Vagina (tissue), 2 donors: ENCODE measurements around the gene PHLPP1. TPM values are rescaled to one million over a fixed set of nuclear protein-coding genes. Genes with fewer than 3 reads are reported as not detected.

ENCODE experiments used
- DNase-seq, 2 donors: peaks; one replicate each; pipeline ENCODE4 v3.0.0-alpha.2; 2017; ENCODE audit errors: extremely low spot score in 2 of 2
- H3K27ac ChIP-seq: fragments of 200-600 bp; sonication (generic); one replicate; pipeline ENCODE4 v1.5.1; 2019
- H3K27me3 ChIP-seq: fragments of 200-600 bp; sonication (generic); one replicate; pipeline ENCODE4 v1.5.1; 2019
- H3K36me3 ChIP-seq, 2 donors: fragments of 200-600 bp; sonication (generic); one replicate each; pipeline ENCODE4 v1.5.1; 2017 to 2019
- H3K4me1 ChIP-seq: fragments of 200-600 bp; sonication (generic); one replicate; pipeline ENCODE4 v1.5.1; 2019
- H3K4me3 ChIP-seq, 2 donors: fragments of 200-600 bp; sonication (generic); 1 replicate in 1 of 2; 2 replicates in 1 of 2; pipeline ENCODE4 v1.5.1; 2016 to 2019
- H3K9me3 ChIP-seq: fragments of 200-600 bp; sonication (generic); one replicate; pipeline ENCODE4 v1.5.1; 2019
- CTCF ChIP-seq, 3 experiments: fragments of 450-650 bp in 2 of 3; fragments of 200-600 bp in 1 of 3; sonication (generic) in 1 of 3; IDR thresholded peaks; one replicate each; pipeline ENCODE4 v1.5.1; 2017 to 2019; ENCODE audit warnings: antibody characterized with exemption in 3 of 3, mild to moderate bottlenecking in 2 of 3, moderate library complexity in 2 of 3
- POLR2A ChIP-seq, 2 donors: fragments of 450-650 bp; IDR thresholded peaks; one replicate each; pipeline ENCODE4 v1.6.1; 2017; ENCODE audit warnings: antibody characterized with exemption in 2 of 2, mild to moderate bottlenecking in 2 of 2, moderate library complexity in 2 of 2
- POLR2AphosphoS5 ChIP-seq, 2 donors: sonication (generic); formaldehyde crosslinking; IDR thresholded peaks; one replicate each; pipeline ENCODE4 v1.9.0; 2017; ENCODE audit warnings: antibody characterized with exemption in 2 of 2, mild to moderate bottlenecking in 2 of 2, low read depth in 1 of 2; ENCODE audit not compliant: insufficient read depth in 1 of 2
- intact Hi-C: fragments of 100-400 bp; cut with DNase I; formaldehyde crosslinking; loops from one replicate; pipeline ENCODE4 v1.15.1; 2023
- total RNA-seq: library from RNA; depleted of rRNA; stranded (reverse); fragments of >200 nt; gene quantifications from one replicate; pipeline ENCODE4 v1.2.3, GENCODE V29; 2016

The PHLPP1 gene
- total RNA-seq, 1 donor from 2014 or later, result 20.6 TPM

- intact Hi-C loops, result loop anchor here (2.0 to 10.0 kb wide), 2 partner anchors 129 to 267 kb away; no protein-coding TSS in a partner anchor
- no peaks in the 10 kb centered on the region for H3K36me3 ChIP-seq
- DNase-seq, result no peak
- H3K9me3 ChIP-seq, result no peaks in the 10 kb centered on the region
- no peak overlapping the region for H3K27ac ChIP-seq
- no peak overlapping the region for H3K4me3 ChIP-seq
- no peaks in the 10 kb centered on the region for H3K27me3 ChIP-seq
- H3K4me1 ChIP-seq, result peaks cover 6% of the 10 kb centered on the region
- no peak for TF ChIP-seq CTCF (IDR thresholded peaks at IDR 0.05)
- no peak for TF ChIP-seq POLR2A (IDR thresholded peaks at IDR 0.05)
Observed at GRCh38 chr18:62713651-62714247, 1.6 kb upstream of the PHLPP1 start.

GRCh38 chr18:62714671-62715435 is 488 bp upstream of the PHLPP1 start:
- TF ChIP-seq POLR2AphosphoS5 (IDR thresholded peaks at IDR 0.05; ENCODE audit: insufficient read depth in 1 of 2, low read depth in 1 of 2), result peak; percentile 93 to 94
- TF ChIP-seq POLR2A (IDR thresholded peaks at IDR 0.05), result no peak
- peak; percentile 24 to 93 (median 66) for TF ChIP-seq CTCF (IDR thresholded peaks at IDR 0.05)
- H3K9me3 ChIP-seq, result no peaks in the 10 kb centered on the region
- intact Hi-C loops, result loop anchor here (2.0 to 10.0 kb wide), 4 partner anchors 130 to 278 kb away; partner anchors contain the start of gene ZCCHC2
- H3K4me3 ChIP-seq, result peak overlapping the region; percentile 82 to 92
- peak; percentile 99 to 100 for DNase-seq
- no peaks in the 10 kb centered on the region for H3K27me3 ChIP-seq
- peak overlapping the region; percentile 95 for H3K27ac ChIP-seq
- no peaks in the 10 kb centered on the region for H3K36me3 ChIP-seq
- H3K4me1 ChIP-seq, result peaks cover 13% of the 10 kb centered on the region

GRCh38 chr18:62715759-62716615 is 646 bp downstream of the PHLPP1 start:
- Histone ChIP-seq H3K27ac (peak overlapping the region; percentile 95), H3K4me3 (peak overlapping the region; percentile 82 to 92), H3K4me1 (peaks cover 12% of the 10 kb centered on the region), H3K9me3 (no peaks in the 10 kb centered on the region), H3K27me3 (no peaks in the 10 kb centered on the region), H3K36me3 (no peaks in the 10 kb centered on the region)
- TF ChIP-seq CTCF (IDR thresholded peaks at IDR 0.05), result no peak
- intact Hi-C loops, result loop anchor here (2.0 to 10.0 kb wide), 4 partner anchors 131 to 279 kb away; partner anchors contain the start of gene ZCCHC2
- peak in 1 of 2 donors; percentile 87 for DNase-seq

- Histone ChIP-seq H3K4me1 (peaks cover 12% of the 10 kb centered on the region), H3K4me3 (peak overlapping the region; percentile 82 to 92), H3K9me3 (no peaks in the 10 kb centered on the region), H3K27me3 (no peaks in the 10 kb centered on the region), H3K27ac (peak overlapping the region; percentile 95), H3K36me3 (no peaks in the 10 kb centered on the region)
- DNase-seq, result no peak
- TF ChIP-seq CTCF (IDR thresholded peaks at IDR 0.05), result peak in 1 of 3 experiments; percentile 17
- no peak for TF ChIP-seq POLR2A (IDR thresholded peaks at IDR 0.05)
- no peak for TF ChIP-seq POLR2AphosphoS5 (IDR thresholded peaks at IDR 0.05; ENCODE audit: insufficient read depth in 1 of 2, low read depth in 1 of 2)
- intact Hi-C loops, result loop anchor here (5.0 to 10.0 kb wide), 3 partner anchors 132 to 279 kb away; partner anchors contain the start of gene ZCCHC2
Observed at GRCh38 chr18:62716619-62717168, 1.4 kb downstream of the PHLPP1 start.
